Stimulated activated CD4-positive, alpha-beta T cell treated with anti-CD3 and anti-CD28 coated beads, Interleukin-4, amount 100 ng/mL, for 24 hours (primary cell): ENCODE results near the gene ZNF277.

Experiments
- DNase-seq: peaks from one replicate; pipeline ENCODE4 v3.0.0-alpha.2; 2020

ZNF277 gene

GRCh38 chr7:112254709-112255387 lies 48.4 kb downstream of the ZNF277 start:
- DNase-seq = no peak

GRCh38 chr7:112255388-112255720 lies 48.9 kb downstream of the ZNF277 start:
- no peak for DNase-seq

GRCh38 chr7:112257073-112257472 lies 50.6 kb downstream of the ZNF277 start:
- no peak for DNase-seq

GRCh38 chr7:112260911-112261310 lies 54.4 kb downstream of the ZNF277 start:
- no peak for DNase-seq

GRCh38 chr7:112262036-112262435 lies 55.5 kb downstream of the ZNF277 start:
- no peak for DNase-seq

GRCh38 chr7:112262855-112263487 lies 56.5 kb downstream of the ZNF277 start:
- DNase-seq = no peak

- no peak for DNase-seq
Measured at GRCh38 chr7:112263519-112263918, 57.0 kb downstream of the ZNF277 start.

GRCh38 chr7:112266141-112266540 lies 59.6 kb downstream of the ZNF277 start:
- DNase-seq = no peak

- DNase-seq = no peak
Measured at GRCh38 chr7:112266595-112267270, 60.2 kb downstream of the ZNF277 start.

GRCh38 chr7:112267944-112268691 lies 61.6 kb downstream of the ZNF277 start:
- no peak for DNase-seq

GRCh38 chr7:112271162-112271561 lies 64.7 kb downstream of the ZNF277 start:
- no peak for DNase-seq

- DNase-seq = no peak
Measured at GRCh38 chr7:112272921-112273561, 66.5 kb downstream of the ZNF277 start.

- DNase-seq = no peak
Measured at GRCh38 chr7:112279042-112279441, 72.5 kb downstream of the ZNF277 start.

GRCh38 chr7:112280267-112280666 lies 73.8 kb downstream of the ZNF277 start:
- DNase-seq = no peak

GRCh38 chr7:112282476-112283188 lies 76.1 kb downstream of the ZNF277 start:
- DNase-seq = no peak

- no peak for DNase-seq
Measured at GRCh38 chr7:112283382-112283910, 77.0 kb downstream of the ZNF277 start.

- no peak for DNase-seq
Measured at GRCh38 chr7:112286250-112287086, 80.0 kb downstream of the ZNF277 start.

GRCh38 chr7:112288301-112288700 lies 81.8 kb downstream of the ZNF277 start:
- DNase-seq = no peak

GRCh38 chr7:112290065-112290464 lies 83.6 kb downstream of the ZNF277 start:
- DNase-seq = no peak

- no peak for DNase-seq
Measured at GRCh38 chr7:112292162-112292561, 85.7 kb downstream of the ZNF277 start.

GRCh38 chr7:112293416-112293815 lies 86.9 kb downstream of the ZNF277 start:
- no peak for DNase-seq
